ENCODE measurements around the gene CAMK2B.

The CAMK2B gene

DNA sequence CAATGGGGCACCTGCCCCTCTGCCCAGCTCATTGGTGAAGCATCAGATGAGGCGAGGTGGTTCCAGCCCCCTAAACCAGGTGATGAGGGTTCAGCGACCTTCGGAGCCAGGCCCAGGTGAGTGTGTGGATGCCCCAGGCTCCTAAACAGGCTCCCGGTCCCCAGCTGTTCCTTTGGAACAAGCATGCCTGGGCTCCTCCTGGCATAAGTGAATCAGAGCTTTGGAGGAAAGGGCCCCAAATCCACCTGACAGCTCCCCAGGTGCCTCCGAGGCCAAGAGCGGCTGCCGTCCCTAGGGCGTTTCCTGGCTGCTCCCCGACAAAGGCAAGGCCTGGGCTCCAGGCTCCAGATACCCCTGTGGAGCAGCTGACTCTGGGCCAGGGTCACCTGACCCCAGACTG is 63.4 kb downstream of the CAMK2B start:
- TF ChIP-seq CTCF (conservative IDR thresholded peaks at IDR 0.05; ENCODE audit: control insufficient read depth, insufficient read depth, low read depth, low read length): no peak
- H3K4me3 ChIP-seq (ENCODE audit: control insufficient read depth, low read depth, low read length): no peak overlapping the region
- DNase-seq (ENCODE audit: low read depth): no peak

DNA sequence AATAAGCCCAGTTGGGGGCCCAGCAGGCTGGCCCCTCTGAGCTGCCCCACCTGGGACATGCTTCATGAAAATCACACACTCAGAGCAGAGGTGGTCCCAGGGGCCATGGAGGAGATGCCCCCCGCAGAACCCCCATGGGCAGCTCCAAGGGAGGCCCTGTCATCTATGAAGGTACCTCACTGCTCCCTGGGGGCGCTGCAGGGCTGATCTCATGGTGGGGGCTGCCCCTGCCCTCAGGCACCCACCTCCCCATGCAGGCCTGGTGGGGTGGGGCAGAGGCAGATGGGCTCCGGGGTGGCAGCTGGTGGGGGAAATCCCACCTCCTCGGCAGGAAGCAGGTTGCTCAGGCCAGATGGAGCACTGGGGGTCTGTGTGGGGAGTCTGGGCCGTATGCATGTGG is 64.2 kb downstream of the CAMK2B start:
- DNase-seq (ENCODE audit: low read depth): no peak
- no peak for TF ChIP-seq CTCF (conservative IDR thresholded peaks at IDR 0.05; ENCODE audit: control insufficient read depth, insufficient read depth, low read depth, low read length)
- H3K4me3 ChIP-seq (ENCODE audit: control insufficient read depth, low read depth, low read length): no peak overlapping the region

DNA sequence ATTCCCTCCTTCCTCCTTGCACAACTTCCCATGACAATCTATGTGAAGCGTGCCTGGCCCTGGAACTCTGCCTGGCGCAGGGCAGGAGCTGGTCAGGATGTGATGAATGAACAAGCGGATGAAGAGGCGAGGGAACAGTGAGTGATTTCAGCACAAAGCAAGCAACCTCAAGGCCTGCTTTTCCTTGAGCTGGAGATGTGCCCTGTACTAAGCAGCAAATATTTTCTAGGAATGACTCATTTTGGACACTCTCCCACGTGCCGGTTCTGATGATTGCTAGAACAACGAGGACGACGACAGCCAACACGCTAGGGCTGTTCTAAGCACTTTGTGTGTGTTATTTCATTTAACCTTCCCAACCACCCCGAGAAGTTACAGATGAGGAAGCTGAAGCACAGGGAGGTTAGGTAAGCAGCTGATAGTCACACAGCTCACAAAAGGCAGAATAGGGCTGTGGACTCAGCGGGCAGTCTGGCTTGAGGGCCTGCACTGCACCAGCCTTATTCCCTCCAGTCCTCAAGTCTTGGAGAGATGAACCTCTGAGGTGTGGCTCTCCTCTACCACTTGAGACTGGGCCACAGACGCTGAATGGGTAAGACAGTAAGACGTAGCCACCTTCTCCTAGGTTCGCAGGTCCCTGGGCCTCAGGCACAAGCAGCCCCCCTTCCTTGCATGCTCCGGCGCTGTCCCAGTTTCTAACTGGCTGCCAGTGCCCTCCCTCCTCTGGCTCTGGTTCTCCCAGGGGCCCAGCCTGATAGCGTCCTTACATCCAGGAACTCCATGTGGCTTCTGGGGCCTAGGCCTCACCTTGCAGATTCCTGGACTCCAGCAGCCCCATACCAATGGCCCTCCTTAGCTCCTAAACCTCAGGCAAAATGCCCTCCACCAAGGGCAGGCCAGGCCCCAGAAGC is 65.6 kb downstream of the CAMK2B start:
- peak; percentile 99 for DNase-seq (ENCODE audit: low read depth)
- H3K4me3 ChIP-seq (ENCODE audit: control insufficient read depth, low read depth, low read length): no peak overlapping the region
- TF ChIP-seq CTCF (conservative IDR thresholded peaks at IDR 0.05; ENCODE audit: control insufficient read depth, insufficient read depth, low read depth, low read length): no peak

GRCh38 chr7:44258865-44259546 is 66.4 kb downstream of the CAMK2B start:
- no peak for DNase-seq (ENCODE audit: low read depth)
- no peak for TF ChIP-seq CTCF (conservative IDR thresholded peaks at IDR 0.05; ENCODE audit: control insufficient read depth, insufficient read depth, low read depth, low read length)
- H3K4me3 ChIP-seq (ENCODE audit: control insufficient read depth, low read depth, low read length): no peak overlapping the region

DNA sequence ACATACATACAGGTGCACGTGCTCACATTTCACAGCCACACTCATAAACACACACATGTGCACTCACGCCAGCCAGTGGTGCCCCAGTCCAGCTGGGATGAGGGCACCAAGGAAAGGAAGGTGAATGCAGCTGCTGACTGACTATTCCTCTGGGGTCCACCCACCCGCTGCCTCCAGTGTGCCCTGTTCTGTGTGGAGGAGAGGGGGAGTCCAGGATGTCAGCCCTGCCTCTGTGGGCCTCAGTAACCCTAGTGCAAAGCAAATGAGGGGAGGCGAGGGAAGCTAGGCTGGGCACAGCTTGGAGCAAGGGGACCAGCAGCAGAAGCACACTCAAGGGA is 67.0 kb downstream of the CAMK2B start:
- no peak overlapping the region for H3K4me3 ChIP-seq (ENCODE audit: control insufficient read depth, low read depth, low read length)
- DNase-seq (ENCODE audit: low read depth): no peak
- no peak for TF ChIP-seq CTCF (conservative IDR thresholded peaks at IDR 0.05; ENCODE audit: control insufficient read depth, insufficient read depth, low read depth, low read length)

GRCh38 chr7:44257618-44258422 is 67.6 kb downstream of the CAMK2B start:
- H3K4me3 ChIP-seq (ENCODE audit: control insufficient read depth, low read depth, low read length): no peak overlapping the region
- peak; percentile 93 for DNase-seq (ENCODE audit: low read depth)
- TF ChIP-seq CTCF (conservative IDR thresholded peaks at IDR 0.05; ENCODE audit: control insufficient read depth, insufficient read depth, low read depth, low read length): peak; percentile 4

All from fibroblast of mammary gland (primary cell).